K562 (cell line): ENCODE results near the gene FSCN2. TPM values are rescaled to one million over a fixed set of nuclear protein-coding genes. Genes with fewer than 3 reads are reported as not detected.
"Not testable (repeated sequence)": the region's sequence is repeated elsewhere in the genome, so short reads cannot be mapped to it uniquely, and the experiment has no call there.

Experiments used
- ATAC-seq: fragments of 200-7000 bp; cut with Tn5 transposase; 3 replicates; pipeline ENCODE4 v1.9.1; 2020; ENCODE audit warnings: moderate library complexity
- BruUV-seq: library from RNA; stranded (reverse); fragments of 400-500 nt; replicated peaks from 2 replicates; lab custom pipeline; 2021; lab: Mats Ljungman, UMichigan
- CTCF ChIA-PET: fragments of 300-600 bp; formaldehyde crosslinking; extraction: SDS; loops from one replicate; lab custom pipeline; 2021; ENCODE audit warnings: low intra/inter-chr PET ratio; lab: Yijun Ruan, JAX
- POLR2A ChIA-PET: fragments of 300-600, 350-650 bp; sonication (Branson Sonifier 250); formaldehyde crosslinking; extraction: SDS; loops from one replicate; lab custom pipeline; 2021; ENCODE audit warnings: antibody characterized with exemption, inconsistent platforms; lab: Yijun Ruan, JAX
- DNase-seq, 4 experiments: peaks; one replicate each; pipeline versions ENCODE4 v3.0.0 to v3.0.0-alpha.2; 2011 to 2018; ENCODE audit warnings: low spot score in 3 of 4, mixed read lengths in 3 of 4; ENCODE audit errors: extremely low read depth in 1 of 4
- FAIRE-seq: peaks from 2 replicates; lab custom pipeline; 2011; peaks lifted over from hg19 to GRCh38; lab: Jason Lieb, UNC
- H2AFZ ChIP-seq: 2 replicates; pipeline ENCODE4 v1.6.0; 2011; ENCODE audit warnings: low read depth, low read length, control low read depth, inconsistent platforms
- H3K27ac ChIP-seq: fragments of 200-600 bp; 3 replicates; pipeline ENCODE4 v1.8.0; 2011; ENCODE audit warnings: low read depth, mild to moderate bottlenecking, control low read depth, inconsistent platforms, low read length, moderate library complexity, mixed read lengths; ENCODE audit errors: extremely low read depth
- H3K27me3 ChIP-seq, 2 experiments: fragments of 300-600 bp in 1 of 2; 2 replicates in 1 of 2; 3 replicates in 1 of 2; pipeline versions ENCODE4 v1.6.0 to v1.8.0; 2011; ENCODE audit warnings: inconsistent platforms in 2 of 2, low read length in 2 of 2, mild to moderate bottlenecking in 1 of 2, mixed read lengths in 1 of 2, moderate library complexity in 1 of 2; ENCODE audit not compliant: control insufficient read depth in 2 of 2, insufficient read depth in 2 of 2
- H3K36me3 ChIP-seq: fragments of 300-600 bp; 3 replicates; pipeline ENCODE4 v1.8.0; 2011; ENCODE audit warnings: mild to moderate bottlenecking, low read length, inconsistent platforms; ENCODE audit not compliant: control insufficient read depth, insufficient read depth
- H3K4me1 ChIP-seq, 2 experiments: fragments of 200-600 bp in 1 of 2; replicated peaks in 1 of 2; 2 replicates in 1 of 2; 3 replicates in 1 of 2; pipeline versions ENCODE4 v1.5.1 to v1.8.0; 2011; ENCODE audit warnings: inconsistent platforms in 2 of 2, low read length in 2 of 2, mild to moderate bottlenecking in 1 of 2, mixed read lengths in 1 of 2, moderate library complexity in 1 of 2; ENCODE audit not compliant: control insufficient read depth in 2 of 2, insufficient read depth in 2 of 2
- H3K4me2 ChIP-seq: 2 replicates; pipeline ENCODE4 v1.6.1; 2011; ENCODE audit warnings: low read length, control low read depth, inconsistent platforms, mixed read lengths; ENCODE audit not compliant: insufficient read depth
- H3K4me3 ChIP-seq: fragments of 200-600 bp; sonication (generic), shearing (Covaris generic); 2 replicates; pipeline ENCODE4 v1.5.1; 2016; ENCODE audit warnings: control low read depth, inconsistent platforms
- H3K79me2 ChIP-seq: fragments of 200-600 bp; 3 replicates; pipeline ENCODE4 v1.8.0; 2011; ENCODE audit warnings: low read length, inconsistent platforms; ENCODE audit not compliant: control insufficient read depth, insufficient read depth
- H3K9ac ChIP-seq, 2 experiments: 2 replicates each; pipeline versions ENCODE4 v1.6.0 to v1.6.1; 2011; ENCODE audit warnings: low read depth in 2 of 2, low read length in 2 of 2, control low read depth in 1 of 2, inconsistent platforms in 1 of 2, mild to moderate bottlenecking in 1 of 2, mixed read lengths in 1 of 2; ENCODE audit not compliant: insufficient read depth in 1 of 2
- H3K9me1 ChIP-seq: one replicate; pipeline ENCODE4 v1.6.0; 2011; ENCODE audit warnings: inconsistent platforms, mild to moderate bottlenecking, low read length, moderate library complexity; ENCODE audit not compliant: control insufficient read depth, insufficient read depth
- H3K9me3 ChIP-seq: replicated peaks from 2 replicates; pipeline ENCODE4 v1.5.1; 2011; ENCODE audit warnings: low read depth, low read length, inconsistent platforms; ENCODE audit not compliant: control insufficient read depth, insufficient read depth
- H4K20me1 ChIP-seq: replicated peaks from 2 replicates; pipeline ENCODE4 v1.6.1; 2011; ENCODE audit warnings: low read length, inconsistent platforms, mixed read lengths; ENCODE audit not compliant: control insufficient read depth, insufficient read depth
- POLR2AphosphoS5 ChIP-seq: IDR thresholded peaks from 2 replicates; pipeline ENCODE4 v1.6.1; 2011; ENCODE audit warnings: mild to moderate bottlenecking, low read depth, low read length, moderate library complexity; ENCODE audit not compliant: control insufficient read depth, insufficient read depth
- SMAD1 ChIP-seq: fragments of 150-350 bp; IDR thresholded peaks from 2 replicates; pipeline ENCODE4 v1.6.1; 2014; ENCODE audit warnings: low read length, low read depth; ENCODE audit not compliant: partially characterized antibody
- WGBS: fragments of 100-300 bp; shearing (Covaris generic); methylation state at CpG from one replicate; pipeline ENCODE4 v1.1.6; 2016; ENCODE audit warnings: low coverage, mixed read lengths; ENCODE audit not compliant: insufficient coverage; ENCODE audit errors: missing lambda C conversion rate; 5-methylcytosine and 5-hydroxymethylcytosine counted together
- in situ Hi-C: fragments of 300-500 bp; cut with MboI; formaldehyde crosslinking; loops from 4 replicates; pipeline ENCODE4 v1.15.0; 2018; ENCODE audit warnings: inconsistent platforms, mixed read lengths
- intact Hi-C: fragments of 100-400 bp; cut with micrococcal nuclease; formaldehyde crosslinking; loops from 2 replicates; pipeline ENCODE4 v1.14.2; 2022
- polyA plus RNA-seq, 8 experiments: library from polyadenylated mRNA; depleted of rRNA in 4 of 8; stranded (reverse) in 5 of 8; unstranded in 3 of 8; fragments of >200 nt; fragmentation: Nextera tagmentation in 2 of 8; fragmentation: Illumina TruSeq in 1 of 8; extraction: Ambion mirVana in 2 of 8; extraction: Trizol in 1 of 8; gene quantifications; 2 replicates each; pipeline versions ENCODE4 v1.2.1 to v1.2.3, GENCODE V29; 2011 to 2014; ENCODE audit warnings: inconsistent platforms in 1 of 8, missing spikeins in 1 of 8
- total RNA-seq, 7 experiments: library from RNA; depleted of rRNA in 6 of 7; stranded (reverse); fragments of >200 nt in 6 of 7; fragmentation: Illumina TruSeq in 2 of 7; extraction: Trizol in 2 of 7; gene quantifications; 2 replicates each; pipeline versions ENCODE4 v1.2.1 to v1.2.3, GENCODE V29; 2011 to 2021; ENCODE audit warnings: low replicate concordance in 1 of 7

FSCN2 gene
- total and polyA plus RNA-seq, 9 of the 15 experiments (the other 6 are each of a cell fraction or from before 2014, with no cell fraction given): 0.08 TPM; not detected in 8

DNA sequence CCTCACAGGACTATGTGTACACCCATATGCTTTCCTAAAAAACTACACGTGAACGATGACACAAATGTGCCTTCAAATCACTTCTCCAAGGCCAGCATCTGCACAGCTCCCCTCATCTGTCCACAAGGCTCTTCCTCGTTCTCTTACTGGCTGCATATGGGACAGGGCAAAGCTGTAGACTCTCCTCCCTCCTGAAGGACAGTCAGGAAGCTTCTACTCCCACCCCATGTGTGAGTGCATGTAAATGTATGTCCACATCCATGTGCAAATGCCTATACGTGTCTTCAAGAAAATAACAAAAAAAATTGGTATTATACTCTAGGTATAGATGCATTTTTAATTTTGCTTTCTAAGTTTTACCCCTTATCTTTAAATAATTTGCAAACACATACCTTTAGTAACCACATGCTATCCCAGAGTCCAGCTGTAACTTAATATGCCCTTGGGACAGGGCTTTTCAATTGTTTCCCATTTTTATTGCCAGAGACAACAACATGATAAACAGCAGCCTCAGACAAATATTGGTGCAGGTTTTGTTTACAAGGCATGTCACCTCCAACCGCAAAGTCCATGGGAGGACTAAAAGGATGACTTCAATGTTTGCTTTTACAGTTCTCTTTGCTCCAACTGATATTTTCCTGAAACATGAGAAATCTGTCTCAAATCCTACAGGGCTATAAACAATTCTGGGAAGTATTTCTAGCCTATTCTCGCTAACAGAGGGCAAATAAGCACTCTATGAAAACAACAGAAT is 55.6 kb downstream of the FSCN2 start:
- H3K9ac ChIP-seq: no peak overlapping the region
- no peak overlapping the region for H3K4me2 ChIP-seq
- no peak overlapping the region for H3K4me3 ChIP-seq
- peaks cover 9% of the 10 kb centered on the region; the same call in 2 of the 3 replicates for H3K79me2 ChIP-seq
- H3K9me1 ChIP-seq: peaks cover 3% of the 10 kb centered on the region
- peaks cover 7% of the 10 kb centered on the region for H4K20me1 ChIP-seq
- ChIA-PET CTCF (no interaction called here), POLR2A (interaction anchor here (0.6 to 1.9 kb wide), 3 partner anchors 11 to 33 kb away, joined by 3 to 7 read pairs (median 3); no protein-coding TSS in a partner anchor)
- no peak overlapping the region for H3K27ac ChIP-seq
- no peak overlapping the region for H2AFZ ChIP-seq
- ATAC-seq (no peak), FAIRE-seq (no peak), DNase-seq (no peak)
- no peaks in the 10 kb centered on the region for H3K9me3 ChIP-seq
- H3K27me3 ChIP-seq: no peaks in the 10 kb centered on the region
- BruUV-seq: TSS peak; percentile 10
- H3K4me1 ChIP-seq: peaks cover 10 to 21% of the 10 kb centered on the region in 2 experiments; a peak in 4 of 5 replicates
- in situ Hi-C loops (no loop called here), intact Hi-C loops (no loop called here)
- H3K36me3 ChIP-seq: peaks cover 94% of the 10 kb centered on the region
- TF ChIP-seq SMAD1 (no peak), POLR2AphosphoS5 (peak; percentile 49; the same call in 1 of the 2 replicates)
- 87% methylated on average over 6 of the region's 6 CpGs for WGBS

DNA sequence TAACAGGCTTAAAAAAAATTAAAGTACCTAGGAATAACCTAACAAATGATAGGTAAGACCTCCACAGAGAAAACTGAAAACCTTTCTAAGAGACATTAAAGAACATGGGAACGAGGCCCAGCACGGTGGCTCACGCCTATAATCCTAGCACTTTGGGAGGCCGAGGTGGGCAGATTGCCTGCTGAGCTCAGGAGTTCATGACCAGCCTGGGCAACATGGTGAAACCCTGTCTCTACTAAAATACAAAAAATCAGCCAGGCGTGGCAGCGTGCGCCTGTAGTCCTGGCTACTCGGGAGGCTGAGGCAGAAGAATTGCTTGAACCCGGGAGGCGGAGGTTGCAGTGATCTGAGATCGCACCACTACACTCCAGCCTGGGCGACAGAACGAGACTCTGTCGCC is 56.6 kb downstream of the FSCN2 start:
- CTCF ChIA-PET: not testable (repeated sequence)
- peaks cover 93% of the 10 kb centered on the region for H3K36me3 ChIP-seq
- H3K4me1 ChIP-seq: peaks cover 10 to 14% of the 10 kb centered on the region in 2 experiments; a peak in 4 of 5 replicates

More for the DNA sequence above, 56.6 kb downstream of the FSCN2 start:
- H3K4me3 ChIP-seq, H2AFZ ChIP-seq, H4K20me1 ChIP-seq, in situ Hi-C loops, intact Hi-C loops, H3K4me2 ChIP-seq, H3K9me3 ChIP-seq, ATAC-seq, H3K9me1 ChIP-seq, H3K27ac ChIP-seq, H3K79me2 ChIP-seq, H3K9ac ChIP-seq, BruUV-seq, FAIRE-seq, H3K27me3 ChIP-seq, DNase-seq: not testable (repeated sequence)
- POLR2A ChIA-PET: interaction anchor here (0.6 to 1.1 kb wide), 3 partner anchors 15 to 34 kb away, joined by 3 read pairs; no protein-coding TSS in a partner anchor
- whole genome bisulfite sequencing: 92% methylated on average over 7 of the region's 14 CpGs
